HG03565 (cell line): ENCODE measurements around the gene TMEM240.
"Not testable (repeated sequence)": the region's sequence is repeated elsewhere in the genome, so short reads cannot be mapped to it uniquely, and the experiment has no call there.

Experiments used
- ATAC-seq: cut with Tn5 transposase; IDR thresholded peaks from one replicate; pipeline ENCODE4 v1.9.1; 2021; ENCODE audit warnings: mild to moderate bottlenecking, moderate library complexity; ENCODE audit not compliant: unreplicated experiment

TMEM240 gene

GRCh38 chr1:1541956-1542765, 1.7 kb upstream of the TMEM240 start:
- ATAC-seq: no peak

GRCh38 chr1:1540818-1541628, 599 bp upstream of the TMEM240 start:
- ATAC-seq: no peak

GRCh38 chr1:1539310-1540089, 924 bp downstream of the TMEM240 start:
- ATAC-seq: no peak

- ATAC-seq: no peak
Observed at GRCh38 chr1:1538989-1539309, 1.5 kb downstream of the TMEM240 start.

GRCh38 chr1:1538334-1538733, 2.1 kb downstream of the TMEM240 start:
- no peak for ATAC-seq

GRCh38 chr1:1537626-1538250, 2.7 kb downstream of the TMEM240 start:
- no peak for ATAC-seq

GRCh38 chr1:1536938-1537546, 3.4 kb downstream of the TMEM240 start:
- ATAC-seq: no peak

- no peak for ATAC-seq
Observed at GRCh38 chr1:1536019-1536937, 4.1 kb downstream of the TMEM240 start.

- no peak for ATAC-seq
Observed at GRCh38 chr1:1535201-1536018, 5.0 kb downstream of the TMEM240 start.

GRCh38 chr1:1534401-1535154, 5.8 kb downstream of the TMEM240 start:
- no peak for ATAC-seq

GRCh38 chr1:1533894-1534291, 6.5 kb downstream of the TMEM240 start:
- not testable (repeated sequence) for ATAC-seq

- ATAC-seq: not testable (repeated sequence)
Observed at GRCh38 chr1:1533176-1533893, 7.1 kb downstream of the TMEM240 start.

GRCh38 chr1:1531947-1532346, 8.5 kb downstream of the TMEM240 start:
- ATAC-seq: no peak

- no peak for ATAC-seq
Observed at GRCh38 chr1:1529936-1530335, 10.5 kb downstream of the TMEM240 start.

GRCh38 chr1:1529321-1529720, 11.1 kb downstream of the TMEM240 start:
- ATAC-seq: no peak

- ATAC-seq: no peak
Observed at GRCh38 chr1:1528301-1529267, 11.8 kb downstream of the TMEM240 start.
